HCT116 (cell line): ENCODE results near the gene AKAP13. TPM values are rescaled to one million over a fixed set of nuclear protein-coding genes. Genes with fewer than 3 reads are reported as not detected.

ENCODE experiments used
- ATAC-seq: fragments of 200-7000 bp; cut with Tn5 transposase; 2 replicates; pipeline ENCODE4 v1.9.1; 2020; ENCODE audit warnings: mild to moderate bottlenecking, moderate library complexity
- BruUV-seq: library from RNA; stranded (reverse); fragments of 400-500 nt; replicated peaks from 2 replicates; lab custom pipeline; 2021; lab: Mats Ljungman, UMichigan
- CTCF ChIA-PET: fragments of 300-600 bp; sonication (Branson Sonifier 250); formaldehyde crosslinking; loops from one replicate; lab custom pipeline; 2021; ENCODE audit warnings: antibody characterized with exemption; lab: Charles Lee
- POLR2A ChIA-PET: fragments of 300-600, 350-600 bp; sonication (Branson Sonifier 250); formaldehyde crosslinking; loops from one replicate; lab custom pipeline; 2021; ENCODE audit warnings: antibody characterized with exemption; lab: Charles Lee
- RAD21 ChIA-PET, 2 experiments: fragments of 300-600 bp; sonication (Branson Sonifier 250); formaldehyde crosslinking; loops; one replicate each; lab custom pipeline; 2023; ENCODE audit warnings: low total read pairs in 2 of 2; ENCODE audit not compliant: uncharacterized antibody in 2 of 2, unreplicated experiment in 2 of 2, low non-redundant PET in 1 of 2; lab: Charles Lee
- DNase-seq: peaks from one replicate; pipeline ENCODE4 v3.0.0-alpha.2; 2010; ENCODE audit warnings: low read depth, low spot score
- H2AFZ ChIP-seq: fragments of 200-600 bp; shearing (Covaris generic), sonication (generic); 2 replicates; pipeline ENCODE4 v1.6.1; 2017; ENCODE audit warnings: low read depth, mixed run types, mixed read lengths, antibody characterized with exemption, low read length; ENCODE audit not compliant: poor library complexity, severe bottlenecking
- H3K27ac ChIP-seq: 2 replicates; pipeline ENCODE4 v1.5.1; 2012; ENCODE audit warnings: low read depth, low read length
- H3K27me3 ChIP-seq: fragments of 200-600 bp; sonication (generic); 2 replicates; pipeline ENCODE4 v1.6.1; 2016; ENCODE audit warnings: mixed run types, low read length, mixed read lengths; ENCODE audit not compliant: insufficient read depth
- H3K36me3 ChIP-seq, 2 experiments: fragments of 200-500 bp in 1 of 2; fragments of 200-600 bp in 1 of 2; sonication (Bioruptor generic) in 1 of 2; sonication (generic) in 1 of 2; 2 replicates each; pipeline versions ENCODE4 v1.5.1 to v1.6.1; 2014 to 2016; ENCODE audit warnings: low read length in 2 of 2, inconsistent platforms in 1 of 2, mixed read lengths in 1 of 2, mixed run types in 1 of 2; ENCODE audit not compliant: insufficient read depth in 2 of 2, control insufficient read depth in 1 of 2
- H3K4me1 ChIP-seq, 2 experiments: fragments of 200-600 bp in 1 of 2; sonication (generic) in 1 of 2; 2 replicates each; pipeline versions ENCODE4 v1.5.1 to v1.6.1; 2012 to 2017; ENCODE audit warnings: low read length in 2 of 2, inconsistent platforms in 1 of 2, mild to moderate bottlenecking in 1 of 2, mixed read lengths in 1 of 2, mixed run types in 1 of 2, moderate library complexity in 1 of 2; ENCODE audit not compliant: insufficient read depth in 2 of 2, control insufficient read depth in 1 of 2
- H3K4me2 ChIP-seq: fragments of 200-600 bp; sonication (generic); 2 replicates; pipeline ENCODE4 v1.6.1; 2017; ENCODE audit warnings: mixed run types, low read length, mixed read lengths
- H3K4me3 ChIP-seq, 2 experiments: fragments of 200-600 bp in 1 of 2; sonication (generic) in 1 of 2; replicated peaks in 1 of 2; 2 replicates each; pipeline ENCODE4 v1.5.1; 2011 to 2016; ENCODE audit warnings: low read length in 2 of 2, control low read depth in 1 of 2, low read depth in 1 of 2, mild to moderate bottlenecking in 1 of 2, mixed read lengths in 1 of 2, mixed run types in 1 of 2
- H3K79me2 ChIP-seq: fragments of 200-600 bp; sonication (generic); 2 replicates; pipeline ENCODE4 v1.6.1; 2017; ENCODE audit warnings: mild to moderate bottlenecking, mixed run types, low read length, moderate library complexity, mixed read lengths; ENCODE audit not compliant: insufficient read depth
- H3K9ac ChIP-seq: fragments of 200-600 bp; sonication (generic); 2 replicates; pipeline ENCODE4 v1.6.1; 2016; ENCODE audit warnings: low read length, mixed read lengths
- H3K9me2 ChIP-seq: fragments of 200-600 bp; sonication (generic), shearing (Covaris generic); 2 replicates; pipeline ENCODE4 v1.6.1; 2017; ENCODE audit warnings: mixed run types, mild to moderate bottlenecking, moderate library complexity; ENCODE audit not compliant: insufficient read depth
- H3K9me3 ChIP-seq, 2 experiments: fragments of 200-500 bp in 1 of 2; fragments of 200-600 bp in 1 of 2; sonication (Bioruptor generic) in 1 of 2; sonication (generic) in 1 of 2; 2 replicates each; pipeline ENCODE4 v1.6.1; 2014 to 2017; ENCODE audit warnings: low read length in 2 of 2, mixed read lengths in 2 of 2, inconsistent platforms in 1 of 2, low read depth in 1 of 2, mild to moderate bottlenecking in 1 of 2, mixed run types in 1 of 2, moderate library complexity in 1 of 2; ENCODE audit not compliant: control insufficient read depth in 1 of 2, insufficient read depth in 1 of 2
- H4K20me1 ChIP-seq: fragments of 200-600 bp; sonication (generic), shearing (Covaris generic); 2 replicates; pipeline ENCODE4 v1.6.1; 2017; ENCODE audit warnings: mixed run types, mild to moderate bottlenecking, moderate library complexity; ENCODE audit not compliant: insufficient read depth
- CBX3 ChIP-seq: IDR thresholded peaks from 2 replicates; pipeline ENCODE4 v1.6.1; 2012; ENCODE audit warnings: low read depth
- CEBPB ChIP-seq: IDR thresholded peaks from 2 replicates; pipeline ENCODE4 v1.6.1; 2012; ENCODE audit warnings: low read depth
- CTCF ChIP-seq, 3 experiments: fragments of 200-600 bp in 1 of 3; sonication (generic) in 1 of 3; IDR thresholded peaks in 2 of 3; conservative IDR thresholded peaks in 1 of 3; 2 replicates each; pipeline ENCODE4 v1.5.1; 2012 to 2017; ENCODE audit warnings: low read depth in 2 of 3, low read length in 2 of 3, antibody characterized with exemption in 1 of 3, borderline replicate concordance in 1 of 3, control low read depth in 1 of 3, mild to moderate bottlenecking in 1 of 3, mixed read lengths in 1 of 3, mixed run types in 1 of 3, moderate library complexity in 1 of 3; ENCODE audit not compliant: insufficient read depth in 1 of 3
- EGR1 ChIP-seq: IDR thresholded peaks from 2 replicates; pipeline ENCODE4 v1.6.1; 2012; ENCODE audit warnings: low read depth
- ELF1 ChIP-seq: IDR thresholded peaks from 2 replicates; pipeline ENCODE4 v1.6.1; 2012; ENCODE audit warnings: low read depth, borderline replicate concordance
- EZH2phosphoT487 ChIP-seq: fragments of 200-600 bp; IDR thresholded peaks from 2 replicates; pipeline ENCODE4 v1.6.1; 2018; ENCODE audit warnings: antibody characterized with exemption, borderline replicate concordance
- FOSL1 ChIP-seq: IDR thresholded peaks from 2 replicates; pipeline ENCODE4 v1.6.1; 2012; ENCODE audit warnings: low read depth
- JUND ChIP-seq: IDR thresholded peaks from 2 replicates; pipeline ENCODE4 v1.6.1; 2012
- MAX ChIP-seq: IDR thresholded peaks from 2 replicates; pipeline ENCODE4 v1.6.1; 2012
- POLR2A ChIP-seq: IDR thresholded peaks from 2 replicates; pipeline ENCODE4 v1.7.0; 2011; ENCODE audit warnings: borderline replicate concordance; ENCODE audit not compliant: insufficient read depth, insufficient read length; ENCODE audit errors: extremely low read depth
- RAD21 ChIP-seq: IDR thresholded peaks from 2 replicates; pipeline ENCODE4 v1.6.1; 2012; ENCODE audit warnings: low read depth, mild to moderate bottlenecking
- REST ChIP-seq: IDR thresholded peaks from 2 replicates; pipeline ENCODE4 v1.6.1; 2012; ENCODE audit warnings: low read depth
- SRF ChIP-seq: IDR thresholded peaks from 2 replicates; pipeline ENCODE4 v1.6.1; 2012; ENCODE audit warnings: low read depth
- ZNF274 ChIP-seq: fragments of 200-500 bp; sonication (Bioruptor generic); IDR thresholded peaks from 2 replicates; pipeline ENCODE4 v1.6.1; 2014; ENCODE audit warnings: mild to moderate bottlenecking, low read depth, low read length, inconsistent platforms
- intact Hi-C: fragments of 100-400 bp; cut with micrococcal nuclease; formaldehyde crosslinking; loops from 2 replicates; pipeline ENCODE4 v1.10.0; 2022
- total RNA-seq: library from RNA; stranded (reverse); gene quantifications from one replicate; pipeline ENCODE4 v1.2.1, GENCODE V29; 2021; ENCODE audit not compliant: unreplicated experiment

The AKAP13 gene
- total RNA-seq, 1 experiment from 2014 or later: 43.1 TPM

GRCh38 chr15:85490856-85491255 lies 110.5 kb downstream of the AKAP13 start:
- Histone ChIP-seq H4K20me1 (no peaks in the 10 kb centered on the region), H3K4me1 (peaks cover 15 to 27% of the 10 kb centered on the region in 2 experiments), H3K79me2 (peaks cover 33% of the 10 kb centered on the region), H3K4me3 (no peak overlapping the region), H3K9ac (no peak overlapping the region), H2AFZ (no peak overlapping the region), H3K9me2 (no peaks in the 10 kb centered on the region), H3K36me3 (no peaks in the 10 kb centered on the region), H3K27ac (no peak overlapping the region), H3K27me3 (no peaks in the 10 kb centered on the region), H3K9me3 (no peaks in the 10 kb centered on the region), H3K4me2 (no peak overlapping the region)
- POLR2A ChIA-PET: no interaction called here
- no peak for TF ChIP-seq MAX
- no peak for TF ChIP-seq JUND
- no peak for TF ChIP-seq EGR1
- no peak for TF ChIP-seq ZNF274
- TF ChIP-seq EZH2phosphoT487: no peak
- no peak for TF ChIP-seq CEBPB
- TF ChIP-seq SRF: no peak
- no peak for TF ChIP-seq ELF1
- no peak for TF ChIP-seq RAD21
- TF ChIP-seq FOSL1: no peak
- TF ChIP-seq CBX3: no peak
- TF ChIP-seq CTCF (IDR thresholded peaks at IDR 0.05 in 2 of 3, conservative IDR thresholded peaks at IDR 0.05 in 1 of 3; ENCODE audit: borderline replicate concordance in 1 of 3, insufficient read depth in 1 of 3, low read depth in 2 of 3, low read length in 2 of 3): no peak
- TF ChIP-seq REST: no peak
- TF ChIP-seq POLR2A: no peak
- CTCF ChIA-PET: interaction anchor here (1.1 kb wide), 1 partner anchor 194 kb away, joined by 3 read pairs; no protein-coding TSS in a partner anchor
- intact Hi-C loops: loop anchor here (5.0 kb wide), 1 partner anchor 159 kb away; no protein-coding TSS in a partner anchor
- no TSS peak for BruUV-seq
- ATAC-seq (no peak), DNase-seq (no peak)
- RAD21 ChIA-PET: no interaction called here
